ENCODE results near the gene VTI1A. TPM values are rescaled to one million over a fixed set of nuclear protein-coding genes. Genes with fewer than 3 reads are reported as not detected.

VTI1A gene
- total and polyA plus RNA-seq, 2 of the 8 experiments (the other 6 are each of a cell fraction or from before 2014, with no cell fraction given) = 6.0 to 20.0 TPM

- no peak for TF ChIP-seq EGR1 (IDR thresholded peaks at IDR 0.05; ENCODE audit: borderline replicate concordance, low read depth, low read length)
- TF ChIP-seq, protein P1, sequence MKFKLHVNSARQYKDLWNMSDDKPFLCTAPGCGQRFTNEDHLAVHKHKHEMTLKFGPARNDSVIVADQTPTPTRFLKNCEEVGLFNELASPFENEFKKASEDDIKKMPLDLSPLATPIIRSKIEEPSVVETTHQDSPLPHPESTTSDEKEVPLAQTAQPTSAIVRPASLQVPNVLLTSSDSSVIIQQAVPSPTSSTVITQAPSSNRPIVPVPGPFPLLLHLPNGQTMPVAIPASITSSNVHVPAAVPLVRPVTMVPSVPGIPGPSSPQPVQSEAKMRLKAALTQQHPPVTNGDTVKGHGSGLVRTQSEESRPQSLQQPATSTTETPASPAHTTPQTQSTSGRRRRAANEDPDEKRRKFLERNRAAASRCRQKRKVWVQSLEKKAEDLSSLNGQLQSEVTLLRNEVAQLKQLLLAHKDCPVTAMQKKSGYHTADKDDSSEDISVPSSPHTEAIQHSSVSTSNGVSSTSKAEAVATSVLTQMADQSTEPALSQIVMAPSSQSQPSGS (IDR thresholded peaks at IDR 0.05; ENCODE audit: low read length) = no peak
These were observed 401.2 kb downstream of the VTI1A start (continued) for GRCh38 chr10:112848228-112848627.
